Measurements from ENCODE around the gene SMIM35.

Gene SMIM35

GRCh38 chr11:118058311-118059245 lies 28.2 kb downstream of the SMIM35 start:
- no peak for TF ChIP-seq CTCF (conservative IDR thresholded peaks at IDR 0.05; ENCODE audit: low read length)
- H3K4me3 ChIP-seq (ENCODE audit: low read length): no peak overlapping the region
- no peak for DNase-seq (ENCODE audit: low read depth)

DNA sequence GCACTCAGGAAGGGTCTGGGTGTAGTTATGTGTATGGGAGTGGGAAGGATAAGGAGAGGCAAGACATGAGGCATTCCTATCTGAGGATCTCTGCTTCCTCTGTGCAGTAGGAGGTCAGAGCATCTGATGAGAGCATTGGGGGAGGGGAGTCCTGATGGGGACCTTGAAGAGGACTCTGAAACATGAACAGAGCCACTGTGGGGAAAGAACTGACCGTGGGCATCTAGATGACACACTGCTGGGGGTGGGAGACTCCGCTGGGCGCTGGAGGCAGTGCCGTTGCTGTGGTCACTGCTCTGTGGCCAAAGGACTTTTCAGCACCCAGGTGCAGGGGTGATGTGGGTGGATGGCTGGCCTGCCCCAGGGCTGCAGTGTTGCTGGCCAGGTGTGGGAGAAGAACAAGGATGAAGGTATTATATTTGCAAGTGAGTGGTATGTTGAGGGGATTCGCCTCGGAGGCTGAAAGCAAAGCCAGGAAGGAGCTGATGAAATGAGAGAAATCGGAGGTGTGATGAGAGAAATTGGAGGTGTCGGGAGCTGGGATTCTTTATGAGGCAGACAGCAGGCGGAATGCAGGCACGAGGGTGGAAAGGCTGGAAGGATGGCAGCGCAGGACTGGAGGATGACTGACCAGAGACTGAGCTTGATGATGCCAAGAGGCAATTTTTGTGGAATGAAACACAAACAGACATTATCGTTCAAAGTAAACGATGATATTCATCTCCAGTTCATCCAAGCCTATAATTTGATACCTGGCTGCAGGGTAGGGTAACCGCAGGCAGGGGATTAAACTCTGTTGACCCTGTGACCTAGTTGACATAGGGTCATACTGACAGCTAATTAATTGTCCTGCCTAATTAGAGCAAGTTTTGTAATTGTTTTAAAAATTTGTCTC lies 29.3 kb downstream of the SMIM35 start:
- TF ChIP-seq CTCF (conservative IDR thresholded peaks at IDR 0.05; ENCODE audit: low read length): no peak
- no peak for DNase-seq (ENCODE audit: low read depth)
- H3K4me3 ChIP-seq (ENCODE audit: low read length): no peak overlapping the region

- no peak for DNase-seq (ENCODE audit: low read depth)
- TF ChIP-seq CTCF (conservative IDR thresholded peaks at IDR 0.05; ENCODE audit: low read length): no peak
- H3K4me3 ChIP-seq (ENCODE audit: low read length): no peak overlapping the region
These were observed 30.0 kb downstream of the SMIM35 start for GRCh38 chr11:118056806-118057205.

GRCh38 chr11:118055966-118056365 lies 30.8 kb downstream of the SMIM35 start:
- no peak for TF ChIP-seq CTCF (conservative IDR thresholded peaks at IDR 0.05; ENCODE audit: low read length)
- no peak for DNase-seq (ENCODE audit: low read depth)
- H3K4me3 ChIP-seq (ENCODE audit: low read length): no peak overlapping the region

DNA sequence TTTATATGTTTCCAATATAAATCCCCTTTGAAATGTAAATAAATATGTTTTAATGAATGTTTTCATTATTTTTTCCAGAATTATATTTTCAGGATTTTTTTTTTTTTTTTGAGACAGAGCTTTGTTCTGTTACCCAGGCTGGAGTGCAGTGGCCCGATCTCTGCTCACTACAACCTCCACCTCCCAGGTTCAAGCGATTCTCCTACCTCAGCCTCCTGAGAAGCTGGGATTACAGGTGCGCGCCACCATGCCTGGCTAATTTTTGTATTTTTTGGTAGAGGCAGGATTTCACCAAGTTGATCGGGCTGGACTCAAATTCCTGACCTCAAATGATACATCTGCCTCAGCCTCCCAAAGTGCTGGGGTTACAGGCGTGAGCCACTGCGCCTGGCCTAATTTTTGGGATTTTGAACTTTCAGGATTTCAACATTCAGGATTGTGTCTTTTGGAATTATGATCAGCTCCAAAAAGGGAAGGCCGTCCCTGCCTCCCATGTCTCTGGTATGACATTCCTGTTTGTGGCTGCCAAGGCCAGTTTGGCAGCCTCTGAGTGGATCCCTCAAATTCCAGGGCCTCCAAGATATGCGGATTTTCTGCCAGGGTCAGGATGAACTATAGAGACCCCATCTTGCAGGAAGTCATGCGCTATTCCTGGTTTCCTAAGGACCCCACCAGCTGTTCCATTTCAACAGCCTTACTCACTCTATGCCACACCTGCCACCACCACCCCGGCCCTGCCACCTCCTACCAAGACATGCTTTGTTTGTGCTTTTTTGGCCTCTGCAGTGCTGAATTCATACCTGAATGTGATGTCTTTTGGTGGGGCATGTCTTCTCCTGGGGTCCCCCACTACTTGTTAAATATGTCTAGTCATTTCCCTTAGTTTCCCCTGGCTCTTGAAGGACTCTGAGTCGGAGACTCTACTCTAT lies 31.8 kb downstream of the SMIM35 start:
- DNase-seq (ENCODE audit: low read depth): no peak
- no peak for TF ChIP-seq CTCF (conservative IDR thresholded peaks at IDR 0.05; ENCODE audit: low read length)

DNA sequence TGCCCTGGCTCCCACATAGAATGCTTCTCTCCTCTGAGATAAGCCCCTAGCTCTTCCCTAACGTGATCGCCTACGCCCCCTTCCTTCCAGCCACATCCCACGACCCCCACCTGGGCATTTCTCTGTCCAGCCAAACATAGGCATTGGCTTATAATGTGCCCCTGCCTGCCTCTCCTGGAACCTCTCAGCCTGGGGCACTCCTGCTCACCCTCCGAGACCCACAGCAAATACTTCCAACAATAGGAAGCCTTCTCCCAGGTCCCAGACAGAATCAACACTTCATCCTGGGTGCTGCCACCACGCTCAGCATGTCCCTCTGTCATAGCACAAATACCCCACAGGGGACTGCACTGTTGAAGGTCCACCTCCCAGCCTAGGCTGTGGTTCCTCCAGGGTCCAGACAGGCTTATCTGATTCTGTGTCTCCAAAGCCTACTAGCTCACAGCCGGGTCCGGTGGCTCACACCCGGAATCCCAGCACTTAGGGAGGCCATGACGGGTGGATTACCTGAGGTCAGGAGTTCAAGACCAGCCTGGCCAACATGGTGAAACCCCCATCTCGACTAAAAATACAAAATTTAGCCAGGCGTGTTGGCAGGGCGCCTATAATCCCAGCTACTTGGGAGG lies 34.1 kb downstream of the SMIM35 start:
- no peak for TF ChIP-seq CTCF (conservative IDR thresholded peaks at IDR 0.05; ENCODE audit: low read length)
- no peak overlapping the region for H3K4me3 ChIP-seq (ENCODE audit: low read length)
- DNase-seq (ENCODE audit: low read depth): no peak

More for the DNA sequence above, 31.8 kb downstream of the SMIM35 start:
- H3K4me3 ChIP-seq (ENCODE audit: low read length): no peak overlapping the region
